Ovary (tissue), 3 donors: ENCODE data around the gene MPHOSPH8.

Source experiments
- EP300 ChIP-seq: sonication (generic); formaldehyde crosslinking; IDR thresholded peaks from one replicate; pipeline ENCODE4 v1.6.1; 2017; ENCODE audit warnings: antibody characterized with exemption
- POLR2A ChIP-seq: fragments of 450-650 bp; IDR thresholded peaks from one replicate; pipeline ENCODE4 v1.6.1; 2017; ENCODE audit warnings: antibody characterized with exemption, mild to moderate bottlenecking, moderate library complexity
- TF ChIP-seq, protein P1 (sequence below), 3 donors: fragments of 450-650 bp in 2 of 3; fragments of 200-600 bp in 1 of 3; IDR thresholded peaks; one replicate each; pipeline versions ENCODE4 v1.5.1 to v1.8.0; 2016 to 2022; ENCODE audit warnings: antibody characterized with exemption in 3 of 3, mild to moderate bottlenecking in 1 of 3
- donor health status: DM: no; HTN: no; CAD: no.

DNA sequence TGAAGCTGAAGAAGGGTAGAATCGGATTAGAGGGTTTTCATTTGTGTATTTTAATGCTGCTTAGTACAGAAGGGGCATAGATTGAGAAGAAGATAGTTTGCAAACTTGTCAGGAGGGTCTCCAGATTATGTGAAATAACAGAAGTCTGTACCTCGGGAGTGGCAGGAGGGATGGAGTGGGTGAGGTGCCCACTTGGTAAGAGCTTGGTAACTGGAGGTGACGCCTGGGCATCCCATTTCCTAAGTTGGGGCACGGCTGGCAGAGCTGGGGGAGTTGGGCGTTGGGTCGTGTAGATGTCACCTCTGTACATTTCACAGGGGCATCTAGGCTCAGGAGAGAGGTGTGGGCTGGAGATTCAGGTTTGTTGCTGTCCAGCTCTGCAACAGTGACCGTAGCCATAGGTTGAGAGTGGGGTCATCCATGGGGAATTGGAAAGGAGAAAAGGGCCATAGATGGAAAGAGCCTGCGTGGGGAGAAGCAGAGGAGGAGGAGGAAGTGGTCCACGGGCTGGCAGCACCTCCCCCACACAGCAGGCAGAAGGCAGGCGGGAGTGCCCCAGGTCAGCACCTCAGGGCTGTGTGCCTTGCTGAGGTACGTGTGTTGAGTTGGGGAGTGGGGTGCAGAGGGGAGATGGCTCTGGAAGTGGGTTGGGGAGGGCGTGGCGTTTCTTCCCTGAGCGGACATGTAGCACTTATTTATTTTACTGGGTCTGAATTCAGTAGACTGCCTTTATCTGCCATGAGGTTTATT, 31.2 kb downstream of the MPHOSPH8 start:
- TF ChIP-seq, protein P1, sequence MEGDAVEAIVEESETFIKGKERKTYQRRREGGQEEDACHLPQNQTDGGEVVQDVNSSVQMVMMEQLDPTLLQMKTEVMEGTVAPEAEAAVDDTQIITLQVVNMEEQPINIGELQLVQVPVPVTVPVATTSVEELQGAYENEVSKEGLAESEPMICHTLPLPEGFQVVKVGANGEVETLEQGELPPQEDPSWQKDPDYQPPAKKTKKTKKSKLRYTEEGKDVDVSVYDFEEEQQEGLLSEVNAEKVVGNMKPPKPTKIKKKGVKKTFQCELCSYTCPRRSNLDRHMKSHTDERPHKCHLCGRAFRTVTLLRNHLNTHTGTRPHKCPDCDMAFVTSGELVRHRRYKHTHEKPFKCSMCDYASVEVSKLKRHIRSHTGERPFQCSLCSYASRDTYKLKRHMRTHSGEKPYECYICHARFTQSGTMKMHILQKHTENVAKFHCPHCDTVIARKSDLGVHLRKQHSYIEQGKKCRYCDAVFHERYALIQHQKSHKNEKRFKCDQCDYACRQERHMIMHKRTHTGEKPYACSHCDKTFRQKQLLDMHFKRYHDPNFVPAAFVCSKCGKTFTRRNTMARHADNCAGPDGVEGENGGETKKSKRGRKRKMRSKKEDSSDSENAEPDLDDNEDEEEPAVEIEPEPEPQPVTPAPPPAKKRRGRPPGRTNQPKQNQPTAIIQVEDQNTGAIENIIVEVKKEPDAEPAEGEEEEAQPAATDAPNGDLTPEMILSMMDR (IDR thresholded peaks at IDR 0.05), result no peak
- TF ChIP-seq POLR2A, result no peak
- no peak for TF ChIP-seq EP300
